GM18873 (cell line): Measurements from ENCODE around the gene CEBPZ.

Experiments
- ATAC-seq: cut with Tn5 transposase; IDR thresholded peaks from one replicate; pipeline ENCODE4 v1.9.1; 2021; ENCODE audit warnings: mild to moderate bottlenecking, moderate library complexity, moderate number of reproducible peaks; ENCODE audit not compliant: unreplicated experiment, low FRiP score

CEBPZ gene, protein sequence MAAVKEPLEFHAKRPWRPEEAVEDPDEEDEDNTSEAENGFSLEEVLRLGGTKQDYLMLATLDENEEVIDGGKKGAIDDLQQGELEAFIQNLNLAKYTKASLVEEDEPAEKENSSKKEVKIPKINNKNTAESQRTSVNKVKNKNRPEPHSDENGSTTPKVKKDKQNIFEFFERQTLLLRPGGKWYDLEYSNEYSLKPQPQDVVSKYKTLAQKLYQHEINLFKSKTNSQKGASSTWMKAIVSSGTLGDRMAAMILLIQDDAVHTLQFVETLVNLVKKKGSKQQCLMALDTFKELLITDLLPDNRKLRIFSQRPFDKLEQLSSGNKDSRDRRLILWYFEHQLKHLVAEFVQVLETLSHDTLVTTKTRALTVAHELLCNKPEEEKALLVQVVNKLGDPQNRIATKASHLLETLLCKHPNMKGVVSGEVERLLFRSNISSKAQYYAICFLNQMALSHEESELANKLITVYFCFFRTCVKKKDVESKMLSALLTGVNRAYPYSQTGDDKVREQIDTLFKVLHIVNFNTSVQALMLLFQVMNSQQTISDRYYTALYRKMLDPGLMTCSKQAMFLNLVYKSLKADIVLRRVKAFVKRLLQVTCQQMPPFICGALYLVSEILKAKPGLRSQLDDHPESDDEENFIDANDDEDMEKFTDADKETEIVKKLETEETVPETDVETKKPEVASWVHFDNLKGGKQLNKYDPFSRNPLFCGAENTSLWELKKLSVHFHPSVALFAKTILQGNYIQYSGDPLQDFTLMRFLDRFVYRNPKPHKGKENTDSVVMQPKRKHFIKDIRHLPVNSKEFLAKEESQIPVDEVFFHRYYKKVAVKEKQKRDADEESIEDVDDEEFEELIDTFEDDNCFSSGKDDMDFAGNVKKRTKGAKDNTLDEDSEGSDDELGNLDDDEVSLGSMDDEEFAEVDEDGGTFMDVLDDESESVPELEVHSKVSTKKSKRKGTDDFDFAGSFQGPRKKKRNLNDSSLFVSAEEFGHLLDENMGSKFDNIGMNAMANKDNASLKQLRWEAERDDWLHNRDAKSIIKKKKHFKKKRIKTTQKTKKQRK

DNA sequence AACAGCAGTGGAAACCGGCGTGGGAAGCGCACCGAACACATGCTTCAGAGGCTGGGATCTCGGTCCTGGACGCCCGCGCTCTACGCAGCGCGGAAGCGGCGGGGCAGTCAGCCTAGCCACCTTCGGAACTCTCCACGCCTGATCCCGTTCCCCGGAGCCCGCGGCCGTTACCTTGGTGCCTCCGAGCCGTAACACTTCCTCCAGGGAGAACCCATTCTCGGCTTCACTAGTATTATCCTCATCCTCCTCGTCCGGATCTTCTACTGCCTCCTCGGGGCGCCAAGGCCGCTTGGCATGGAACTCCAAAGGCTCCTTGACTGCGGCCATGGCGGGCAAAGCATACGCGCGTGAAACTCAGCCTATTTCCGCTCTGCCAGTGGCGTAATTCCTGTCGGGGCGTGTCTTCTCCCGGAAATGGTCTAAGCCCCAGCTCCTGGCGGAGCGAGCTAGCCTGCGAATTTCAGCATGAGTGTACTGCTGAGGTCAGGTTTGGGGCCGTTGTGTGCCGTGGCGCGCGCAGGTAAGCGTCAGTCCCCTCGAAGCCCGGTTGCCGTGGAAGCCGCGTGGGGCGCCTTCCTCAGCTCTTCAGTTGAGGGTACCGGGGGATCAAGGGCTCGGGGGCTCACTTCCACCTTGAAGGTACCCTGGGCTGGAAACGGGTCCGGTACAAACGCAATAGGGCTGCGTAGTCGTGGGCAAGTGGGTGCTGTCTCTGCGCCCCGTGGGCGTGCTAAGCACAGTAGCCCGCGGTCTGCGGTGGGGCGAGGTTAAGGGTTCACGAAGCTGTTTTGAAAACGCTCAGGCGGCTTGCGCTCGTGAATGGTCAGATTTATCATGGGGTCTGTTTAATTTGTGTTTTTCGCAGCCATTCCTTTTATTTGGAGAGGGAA lies at the start of gene CEBPZ, which contains the start of gene NDUFAF7:
Gene CEBPZ (minus strand): TSS at position 356 of the 890 bp plus-strand sequence. CDS start 29 bp downstream, at position 327.
Gene NDUFAF7 (plus strand): TSS at position 418 of the 890 bp plus-strand sequence. CDS start 48 bp downstream, at position 466.
- peak; percentile 89 for ATAC-seq

DNA sequence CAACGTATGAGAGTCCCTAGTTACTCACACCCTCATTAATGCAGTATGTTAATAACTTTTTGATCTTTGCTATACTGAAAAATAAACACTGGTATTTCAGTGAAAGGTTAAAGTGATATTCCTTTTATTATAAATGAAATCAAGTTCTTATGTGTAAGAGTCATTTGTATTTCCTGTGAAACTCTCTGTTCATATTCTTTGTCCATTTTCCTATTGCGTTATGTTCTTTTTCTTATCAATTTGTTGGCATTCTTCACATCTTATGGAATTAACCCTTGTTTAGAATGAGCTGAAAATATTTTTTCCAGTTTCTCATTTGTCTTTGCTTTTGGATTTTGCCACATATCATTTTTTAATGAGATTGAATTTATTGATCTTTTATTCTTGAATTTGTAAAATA lies 44.9 kb upstream of the CEBPZ start:
- ATAC-seq = no peak

DNA sequence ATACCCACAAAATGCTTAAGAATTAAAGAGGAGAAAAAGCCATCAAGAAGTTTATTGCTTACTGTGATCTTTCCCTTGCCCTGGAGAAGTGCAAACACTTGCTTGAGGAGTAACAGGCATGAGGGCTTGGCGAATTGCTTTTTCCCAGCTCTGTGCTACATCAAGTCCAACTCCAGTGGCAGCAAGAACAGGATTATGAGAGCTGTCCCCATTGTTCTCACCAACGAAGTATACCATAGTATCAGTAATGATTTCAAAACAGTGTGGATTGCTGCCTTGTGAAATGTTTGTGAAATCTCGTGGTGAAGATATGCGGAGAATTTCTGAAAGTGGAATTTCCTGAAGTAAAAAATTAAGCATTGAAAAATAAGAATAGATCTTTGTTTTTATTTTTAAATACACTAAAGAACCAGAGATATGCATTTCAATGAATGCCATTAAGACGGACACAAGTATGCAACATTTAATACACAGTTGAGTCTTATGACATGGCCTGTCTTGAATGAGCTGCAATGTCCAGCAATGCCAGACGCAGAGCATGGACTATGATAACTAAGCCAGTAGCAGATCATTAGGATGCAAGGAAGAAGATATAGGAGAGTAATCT lies 43.1 kb upstream of the CEBPZ start:
- no peak for ATAC-seq

DNA sequence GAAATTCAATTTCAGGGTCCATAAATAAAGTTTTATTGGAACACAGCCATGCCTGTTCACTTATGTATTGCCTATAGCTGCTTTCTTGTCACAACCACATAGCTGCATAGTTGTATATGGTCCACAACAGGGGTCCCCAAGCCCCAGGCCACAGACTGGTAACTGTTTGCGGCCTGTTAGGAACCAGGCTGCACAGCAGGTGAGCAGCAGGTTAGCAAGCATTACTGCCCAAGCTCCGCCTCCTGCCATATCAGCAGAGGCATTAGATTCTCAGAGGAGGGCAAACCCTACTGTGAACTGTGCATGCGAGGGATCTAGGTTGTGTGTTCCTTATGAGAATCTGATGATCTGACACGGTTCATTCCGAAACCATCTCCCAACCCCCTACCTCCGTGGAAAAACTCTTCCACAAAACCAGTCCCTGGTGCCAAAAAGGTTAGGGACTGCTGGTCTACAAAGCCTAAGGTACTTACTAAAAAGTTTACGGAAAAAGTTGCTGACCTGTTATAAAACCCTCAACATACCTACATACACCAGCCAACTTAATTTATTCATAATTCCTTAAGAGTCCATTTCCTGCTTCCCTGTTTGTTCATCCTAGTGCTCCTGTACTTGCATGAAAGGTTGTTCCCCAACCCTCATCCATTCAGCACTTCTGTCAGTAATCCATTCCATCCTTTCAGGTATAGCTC lies 40.1 kb upstream of the CEBPZ start:
- no peak for ATAC-seq

DNA sequence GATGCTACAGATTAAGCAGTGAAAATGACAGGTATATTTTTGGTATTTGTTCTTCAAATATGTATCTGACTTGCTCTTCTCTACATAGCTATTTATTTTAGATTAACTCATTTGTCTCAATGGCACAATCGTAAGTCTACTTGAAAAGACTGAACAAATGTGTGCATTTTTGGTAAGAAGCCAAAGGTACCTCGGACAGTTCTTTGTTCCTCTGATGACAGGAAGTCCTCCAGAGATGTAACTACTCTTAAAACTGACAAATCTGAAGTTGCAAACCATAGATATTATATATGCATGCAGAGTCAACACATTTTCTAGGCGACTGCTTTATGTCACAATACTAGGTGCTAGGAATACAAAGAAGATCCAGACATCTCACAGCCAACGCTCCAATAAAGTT lies 36.7 kb upstream of the CEBPZ start:
- ATAC-seq = no peak

DNA sequence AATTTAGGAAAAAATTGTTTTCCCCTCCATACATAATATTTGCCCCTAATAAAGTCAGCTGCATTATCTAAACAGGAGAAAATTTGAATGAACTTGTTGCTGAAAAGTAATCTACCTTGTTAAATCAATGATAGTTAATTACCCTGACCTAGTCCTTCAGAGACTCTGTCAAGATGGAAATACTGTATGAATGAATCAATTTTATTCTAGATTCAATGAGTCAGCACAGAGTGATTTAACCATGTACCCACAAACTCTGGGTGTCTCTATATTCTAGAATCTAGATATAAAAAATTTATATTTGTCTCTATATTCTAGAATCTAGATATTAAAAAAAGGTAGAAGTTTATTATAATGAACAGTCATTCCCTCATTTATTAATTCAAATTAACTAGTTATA lies 36.3 kb upstream of the CEBPZ start:
- ATAC-seq = no peak

DNA sequence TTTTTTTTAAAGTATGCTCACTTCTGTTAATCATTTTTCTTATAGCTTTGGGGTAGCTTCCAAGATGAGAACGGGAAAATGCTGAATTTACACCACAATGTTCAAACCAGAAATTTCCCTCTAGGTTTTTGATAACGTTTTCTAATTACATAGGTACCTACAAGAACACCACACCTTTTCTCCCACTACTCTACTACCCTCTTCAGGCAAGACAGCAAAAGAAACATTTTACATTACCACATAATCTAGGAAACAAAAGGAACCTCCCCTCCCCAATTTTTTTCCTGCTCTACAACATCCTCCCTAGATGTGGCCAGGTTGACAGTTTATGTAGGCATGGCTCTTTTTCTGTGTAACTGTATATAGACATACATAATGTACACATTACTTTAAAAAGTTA lies 32.4 kb upstream of the CEBPZ start:
- ATAC-seq = no peak

DNA sequence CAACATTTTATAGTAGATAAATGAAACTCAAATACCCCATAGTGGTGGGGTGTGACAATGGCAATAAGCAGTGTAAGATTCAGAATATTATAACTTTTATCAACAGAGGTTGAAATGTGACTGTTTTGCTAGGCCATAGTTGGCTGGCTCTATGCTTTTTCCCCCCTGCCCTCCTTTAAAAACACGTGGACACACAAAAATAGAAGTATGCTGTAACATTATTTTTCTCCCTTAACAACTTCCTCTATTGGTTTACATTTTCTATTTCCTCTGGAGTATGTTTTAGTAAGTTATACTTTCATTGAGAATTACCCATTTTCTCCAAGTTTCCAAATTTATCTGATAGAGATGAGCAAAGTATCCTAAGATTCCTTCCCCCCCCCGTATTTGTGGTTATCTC lies 31.1 kb upstream of the CEBPZ start:
- ATAC-seq = no peak

DNA sequence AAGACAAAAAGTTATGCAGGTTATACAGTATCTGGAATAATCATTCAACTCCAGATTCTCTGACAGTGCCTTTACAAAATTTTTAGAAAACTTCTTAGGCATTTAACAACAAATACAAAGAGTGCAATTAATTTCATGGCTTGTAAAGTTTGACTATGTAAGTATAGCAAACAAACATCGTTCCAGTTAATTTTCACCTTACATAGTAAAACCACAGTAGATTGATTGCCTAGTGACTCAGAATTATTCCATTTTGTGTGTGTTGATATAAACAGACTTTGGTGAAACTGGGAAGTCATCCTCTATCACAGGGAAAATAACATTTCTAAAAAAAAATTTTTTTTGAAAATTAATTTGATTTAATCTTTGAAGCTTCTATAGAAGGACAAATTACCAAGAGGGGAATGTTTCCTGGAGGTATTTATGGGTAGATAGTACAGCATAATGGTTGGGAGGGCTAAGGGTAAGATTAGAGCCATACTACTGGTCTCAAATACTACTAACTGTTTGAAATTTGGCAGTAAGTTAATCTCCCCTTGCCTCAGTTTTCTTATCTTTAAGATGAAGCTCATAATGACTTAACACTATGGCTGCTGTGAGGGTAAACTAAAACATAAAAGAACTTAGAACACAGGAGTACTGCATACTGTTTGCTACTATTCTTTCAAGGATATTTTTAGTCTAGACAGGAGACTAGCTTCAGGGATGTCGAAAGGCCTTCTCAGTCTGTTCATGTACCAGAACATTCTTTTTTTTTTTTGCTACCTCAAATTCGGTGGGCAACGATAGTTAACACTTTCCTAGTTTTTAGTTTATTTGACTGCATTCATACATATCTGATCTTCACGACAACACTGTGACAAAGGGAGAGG lies 19.7 kb upstream of the CEBPZ start:
- ATAC-seq = no peak

DNA sequence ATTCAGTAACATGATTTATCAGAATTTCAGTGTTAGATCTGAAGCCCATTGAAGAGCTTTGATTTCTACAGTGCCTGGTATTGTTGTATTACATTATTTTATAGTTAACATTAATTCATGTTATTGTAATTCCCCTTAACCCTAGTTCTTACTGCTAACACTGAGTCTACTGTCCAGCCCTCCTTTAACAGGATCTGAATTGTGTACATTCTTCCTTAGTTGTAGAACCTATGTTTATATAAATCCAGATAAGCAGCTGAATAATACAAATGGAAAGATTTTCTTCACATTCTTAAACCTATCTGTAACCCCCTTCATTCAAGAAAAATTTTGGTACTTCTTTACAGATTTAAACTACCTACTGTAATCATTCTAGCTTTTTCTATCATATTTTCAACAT lies 14.8 kb upstream of the CEBPZ start:
- ATAC-seq = no peak

DNA sequence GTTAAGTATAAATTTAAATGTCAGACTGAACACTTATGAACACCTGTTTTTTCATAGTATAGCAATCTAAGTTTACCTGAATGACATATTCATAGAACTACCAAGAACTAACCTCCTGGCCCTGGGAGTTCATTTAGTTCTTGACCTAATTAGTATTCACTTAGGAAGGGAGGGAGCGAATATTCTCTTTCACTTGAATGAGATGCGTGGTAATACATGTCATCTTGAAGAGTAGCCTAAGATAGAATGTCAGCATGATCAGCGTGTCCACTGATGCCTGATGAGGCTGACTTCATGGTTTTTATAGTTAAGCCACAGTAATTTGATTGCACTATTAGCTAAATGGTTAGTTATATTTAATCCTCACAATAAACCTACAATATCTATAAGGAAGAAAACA lies 13.4 kb upstream of the CEBPZ start:
- no peak for ATAC-seq

DNA sequence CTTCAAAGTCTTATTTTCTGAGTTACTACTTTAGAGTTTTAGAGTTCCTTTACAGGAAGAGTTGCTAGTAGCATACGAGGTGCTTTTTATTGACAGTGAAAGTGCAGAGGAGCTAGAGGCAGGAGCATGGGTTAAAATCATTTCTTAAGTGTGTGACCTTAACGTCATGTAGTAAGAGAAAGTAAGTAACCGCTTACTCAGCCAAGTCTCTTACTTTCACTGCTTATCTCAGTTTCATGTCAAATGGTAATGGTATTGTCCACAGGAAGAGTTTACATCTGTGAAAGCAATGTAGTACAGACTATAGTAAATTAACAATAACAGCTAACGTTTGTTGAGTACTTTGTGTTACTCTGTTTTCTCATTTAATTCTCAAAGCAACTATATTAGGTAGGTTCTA lies 12.6 kb upstream of the CEBPZ start:
- ATAC-seq = no peak

DNA sequence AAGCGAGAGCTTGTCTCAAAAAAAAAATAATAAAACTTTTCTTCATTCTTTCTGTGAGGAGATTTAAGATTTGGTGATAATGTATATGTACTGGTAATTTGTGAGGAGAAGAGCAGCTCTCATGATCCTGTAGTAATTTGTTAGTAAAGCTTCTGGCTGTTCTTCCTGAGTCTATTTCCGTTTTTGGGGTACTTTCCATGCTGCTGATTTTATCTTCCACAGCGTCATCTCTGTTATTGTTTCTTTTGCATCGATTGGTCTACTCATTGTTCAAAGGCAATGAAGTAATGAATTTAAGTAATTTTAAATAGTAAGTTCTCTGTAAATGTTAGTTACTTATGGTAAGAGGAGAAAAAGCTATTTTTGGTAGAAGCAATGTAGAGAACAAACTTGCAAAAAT lies 12.0 kb upstream of the CEBPZ start:
- ATAC-seq = no peak

DNA sequence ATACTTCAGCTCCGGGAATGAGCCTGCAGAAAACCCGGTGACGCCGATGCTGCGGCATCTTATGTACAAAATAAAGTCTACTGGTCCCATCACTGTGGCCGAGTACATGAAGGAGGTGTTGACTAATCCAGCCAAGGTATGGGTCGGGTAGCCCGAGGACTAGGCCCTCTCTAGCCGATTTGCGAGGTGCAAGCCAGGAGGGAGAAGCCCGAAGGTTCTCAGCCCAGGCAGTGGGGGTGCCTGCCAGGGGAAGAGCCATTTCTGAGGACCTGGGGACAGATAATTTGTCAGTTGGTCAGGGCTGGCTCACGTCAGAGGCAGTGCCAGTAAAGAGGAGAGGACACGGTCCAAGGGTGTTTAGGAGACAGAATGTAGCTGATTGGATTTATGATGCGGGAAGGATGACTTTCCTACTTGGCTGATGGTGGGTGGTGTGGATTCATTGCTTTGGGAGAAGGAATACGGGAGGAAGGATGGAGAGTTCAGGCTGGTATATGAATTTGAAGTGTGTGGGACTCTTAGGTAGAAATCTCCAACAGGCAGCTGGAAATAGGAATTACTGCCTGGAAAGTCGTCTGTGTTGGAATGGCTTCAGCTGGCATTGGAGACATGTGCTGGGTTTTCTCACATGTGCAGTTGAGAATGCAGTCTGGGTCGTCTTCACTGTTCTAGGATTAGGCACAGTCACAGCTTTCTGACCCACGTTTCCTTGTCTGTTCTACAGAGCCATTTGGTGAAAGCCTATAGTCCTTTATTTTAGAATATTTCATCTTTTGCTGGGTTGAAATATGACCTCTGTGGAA lies 936 bp upstream of the CEBPZ start:
- peak; percentile 4 for ATAC-seq

DNA sequence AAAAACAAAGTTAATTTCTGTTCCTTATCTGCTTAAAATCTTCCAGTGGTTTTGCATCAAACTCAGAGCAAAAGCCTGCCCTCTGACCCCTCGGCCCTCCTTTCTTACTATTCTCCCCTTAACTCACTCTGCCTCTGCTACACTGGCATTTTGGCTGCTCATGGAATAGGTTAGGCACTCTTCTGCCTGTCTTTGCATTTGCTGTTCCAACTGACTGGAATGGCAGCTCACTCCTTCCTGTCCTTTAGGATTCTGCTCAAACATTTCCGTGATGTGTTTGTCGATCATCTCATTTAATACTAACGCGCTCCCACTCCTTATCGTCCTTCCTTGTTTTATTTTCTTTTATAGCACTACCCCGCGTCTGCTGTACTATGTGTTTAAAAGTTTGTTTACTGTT lies 815 bp downstream of the CEBPZ start:
- no peak for ATAC-seq

DNA sequence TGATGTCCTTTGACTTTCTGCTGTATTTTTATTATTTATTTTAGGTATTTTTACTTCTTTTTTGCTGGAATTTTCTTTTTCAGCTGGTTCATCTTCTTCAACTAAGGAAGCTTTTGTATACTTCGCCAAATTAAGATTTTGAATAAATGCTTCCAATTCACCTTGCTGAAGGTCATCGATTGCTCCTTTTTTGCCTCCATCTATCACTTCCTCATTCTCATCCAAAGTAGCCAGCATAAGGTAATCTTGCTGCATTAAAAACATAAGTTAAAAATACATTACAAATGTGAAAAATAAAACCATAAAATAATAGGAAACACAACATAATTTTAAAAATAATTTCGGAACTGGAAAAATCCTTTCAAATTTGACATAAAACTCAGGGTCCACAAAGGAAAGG lies 2.6 kb downstream of the CEBPZ start:
- no peak for ATAC-seq

DNA sequence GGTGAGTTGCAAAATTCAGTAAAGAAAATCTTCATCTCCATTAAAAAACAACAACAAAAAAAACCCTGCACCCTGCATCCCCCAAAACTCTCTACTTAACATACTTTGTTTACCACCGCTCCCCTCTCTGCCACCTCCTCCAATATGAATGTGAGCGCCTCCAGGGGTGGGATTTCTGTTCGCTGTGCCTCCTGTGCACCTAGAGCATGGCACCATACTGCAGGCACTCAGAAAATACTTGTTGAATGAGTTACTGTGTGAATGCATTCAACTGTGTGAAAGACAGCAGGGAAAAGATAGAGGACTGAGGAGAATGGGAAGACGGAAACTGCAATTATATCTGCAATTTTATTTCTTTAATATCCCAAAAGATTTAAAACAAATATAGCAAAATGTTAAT lies 4.5 kb downstream of the CEBPZ start:
- ATAC-seq = no peak
